Gastroesophageal sphincter (tissue), 3 donors: Measurements from ENCODE around the gene RAP1A.

Experiments used
- CTCF ChIP-seq, 4 experiments: fragments of 200-600 bp in 2 of 4; fragments of 450-650 bp in 2 of 4; sonication (generic) in 1 of 4; IDR thresholded peaks; one replicate each; pipeline ENCODE4 v1.5.1; 2017 to 2019; ENCODE audit warnings: antibody characterized with exemption in 4 of 4, mild to moderate bottlenecking in 2 of 4, moderate library complexity in 2 of 4
- EP300 ChIP-seq: sonication (generic); formaldehyde crosslinking; IDR thresholded peaks from one replicate; pipeline ENCODE4 v1.6.1; 2017; ENCODE audit warnings: antibody characterized with exemption, mild to moderate bottlenecking
- POLR2A ChIP-seq, 2 donors: fragments of 450-650 bp; IDR thresholded peaks; one replicate each; pipeline ENCODE4 v1.6.1; 2017; ENCODE audit warnings: antibody characterized with exemption in 2 of 2, mild to moderate bottlenecking in 2 of 2, moderate library complexity in 1 of 2
- POLR2AphosphoS5 ChIP-seq: sonication (generic); formaldehyde crosslinking; IDR thresholded peaks from one replicate; pipeline ENCODE4 v1.6.1; 2017; ENCODE audit warnings: antibody characterized with exemption

GRCh38 chr1:111666828-111667227 is 47.2 kb downstream of the RAP1A start:
- TF ChIP-seq CTCF (IDR thresholded peaks at IDR 0.05) (no peak), POLR2AphosphoS5 (no peak), POLR2A (IDR thresholded peaks at IDR 0.05) (no peak), EP300 (no peak)
